NB4 (cell line): ENCODE data around the gene EPB41L2.

Experiments used
- CTCF ChIP-seq: IDR thresholded peaks from one replicate; pipeline ENCODE4 v1.5.1; 2012; ENCODE audit warnings: low read depth, low read length
- MAX ChIP-seq: IDR thresholded peaks from 2 replicates; pipeline ENCODE4 v1.6.1; 2011; ENCODE audit warnings: low read depth, low read length
- MYC ChIP-seq: IDR thresholded peaks from 2 replicates; pipeline ENCODE4 v1.6.1; 2011; ENCODE audit warnings: low read depth, low read length

GRCh38 chr6:130955755-130956154 is 107.3 kb downstream of the EPB41L2 start:
- no peak for TF ChIP-seq CTCF
- TF ChIP-seq MAX = no peak
- TF ChIP-seq MYC = no peak
